ENCODE data around the gene SORBS2. TPM values are rescaled to one million over a fixed set of nuclear protein-coding genes. Genes with fewer than 3 reads are reported as not detected.

SORBS2 gene
- total and polyA plus RNA-seq, 9 donors = 17.4 to 204 (median 32.7) TPM

GRCh38 chr4:185722029-185722316 is 90.0 kb downstream of the SORBS2 start:
- TF ChIP-seq CTCF (IDR thresholded peaks at IDR 0.05) = no peak
- no peak for TF ChIP-seq EP300 (IDR thresholded peaks at IDR 0.05)
- TF ChIP-seq POLR2A (IDR thresholded peaks at IDR 0.05) = no peak
- intact Hi-C loops (cut with DNase I) = no loop called here
- 5 to 18% (median 7%) methylated on average over 3 of the region's 3 CpGs for WGBS, 3 donors

GRCh38 chr4:185721190-185722028 is 90.6 kb downstream of the SORBS2 start:
- H3K9me3 ChIP-seq = no peaks in the 10 kb centered on the region
- intact Hi-C loops (cut with DNase I) = no loop called here
- no peak for TF ChIP-seq CTCF (IDR thresholded peaks at IDR 0.05)
- no peak for TF ChIP-seq POLR2A (IDR thresholded peaks at IDR 0.05)
- TF ChIP-seq EP300 (IDR thresholded peaks at IDR 0.05) = no peak
- H3K4me1 ChIP-seq (ENCODE audit: insufficient read depth) = peaks cover 13% of the 10 kb centered on the region
- 17 to 33% (median 27%) methylated on average over 12 of the region's 12 CpGs for WGBS, 3 donors
- DNase-seq = no peak
- no peaks in the 10 kb centered on the region for H3K27me3 ChIP-seq
- peak overlapping the region in 1 of 2 donors; percentile 51 for H3K27ac ChIP-seq
- H3K4me3 ChIP-seq = no peak overlapping the region
- no peaks in the 10 kb centered on the region for H3K36me3 ChIP-seq

More at GRCh38 chr4:185722029-185722316, 90.0 kb downstream of the SORBS2 start:
- Histone ChIP-seq H3K27me3 (no peaks in the 10 kb centered on the region), H3K36me3 (no peaks in the 10 kb centered on the region), H3K27ac (peak overlapping the region in 1 of 2 donors; percentile 51), H3K9me3 (no peaks in the 10 kb centered on the region), H3K4me1 (ENCODE audit: insufficient read depth) (peaks cover 13% of the 10 kb centered on the region), H3K4me3 (no peak overlapping the region)
- no peak for DNase-seq

GRCh38 chr4:185719500-185719858 is 92.5 kb downstream of the SORBS2 start:
- H3K36me3 ChIP-seq = no peaks in the 10 kb centered on the region
- WGBS, 3 donors = 81 to 82% (median 82%) methylated on average over 3 of the region's 3 CpGs

More at GRCh38 chr4:185719500-185719858, 92.5 kb downstream of the SORBS2 start:
- H3K4me1 ChIP-seq (ENCODE audit: insufficient read depth) = peaks cover 13% of the 10 kb centered on the region
- no peaks in the 10 kb centered on the region for H3K27me3 ChIP-seq
- TF ChIP-seq EP300 (IDR thresholded peaks at IDR 0.05) (no peak), CTCF (IDR thresholded peaks at IDR 0.05) (no peak), POLR2A (IDR thresholded peaks at IDR 0.05) (no peak)
- no peak overlapping the region for H3K4me3 ChIP-seq
- H3K27ac ChIP-seq = no peak overlapping the region
- H3K9me3 ChIP-seq = no peaks in the 10 kb centered on the region
- intact Hi-C loops (cut with DNase I) = no loop called here
- no peak for DNase-seq
